H9 (cell line): ENCODE measurements around the gene SV2C. TPM values are rescaled to one million over a fixed set of nuclear protein-coding genes. Genes with fewer than 3 reads are reported as not detected.

Experiments used
- DNase-seq: peaks from one replicate; pipeline ENCODE4 v3.0.0-alpha.2; 2017
- H2AFZ ChIP-seq: one replicate; pipeline ENCODE4 v1.6.1; 2013; ENCODE audit warnings: mild to moderate bottlenecking, low read length, control low read depth, moderate library complexity
- H2AK5ac ChIP-seq: 2 replicates; pipeline ENCODE4 v1.6.1; 2013; ENCODE audit warnings: low read length, control low read depth, mixed read lengths; ENCODE audit not compliant: insufficient read length
- H2BK120ac ChIP-seq: one replicate; pipeline ENCODE4 v1.6.1; 2013; ENCODE audit warnings: low read depth, mild to moderate bottlenecking, low read length, control low read depth, inconsistent platforms; ENCODE audit not compliant: poor library complexity, severe bottlenecking
- H2BK12ac ChIP-seq: 2 replicates; pipeline ENCODE4 v1.6.1; 2013; ENCODE audit warnings: low read length, control low read depth, mixed read lengths, low read depth; ENCODE audit not compliant: insufficient read length
- H2BK15ac ChIP-seq: 2 replicates; pipeline ENCODE4 v1.6.1; 2013; ENCODE audit warnings: low read depth, low read length, control low read depth
- H2BK20ac ChIP-seq: one replicate; pipeline ENCODE4 v1.6.1; 2013; ENCODE audit warnings: low read depth, mild to moderate bottlenecking, low read length, control low read depth, inconsistent platforms; ENCODE audit not compliant: poor library complexity, severe bottlenecking
- H2BK5ac ChIP-seq: 2 replicates; pipeline ENCODE4 v1.6.1; 2013; ENCODE audit warnings: low read length, control low read depth, mixed read lengths; ENCODE audit not compliant: insufficient read length
- H3K14ac ChIP-seq: 2 replicates; pipeline ENCODE4 v1.6.1; 2013; ENCODE audit warnings: low read length, control low read depth; ENCODE audit not compliant: insufficient read depth
- H3K18ac ChIP-seq: 2 replicates; pipeline ENCODE4 v1.6.1; 2013; ENCODE audit warnings: low read depth, mild to moderate bottlenecking, mixed read lengths, low read length, control low read depth; ENCODE audit not compliant: insufficient read length
- H3K23ac ChIP-seq: 2 replicates; pipeline ENCODE4 v1.6.1; 2013; ENCODE audit warnings: low read length, control low read depth, mixed read lengths, low read depth; ENCODE audit not compliant: insufficient read length
- H3K23me2 ChIP-seq: 2 replicates; pipeline ENCODE4 v1.6.1; 2013; ENCODE audit warnings: low read depth, mild to moderate bottlenecking, mixed read lengths, low read length, control low read depth; ENCODE audit not compliant: insufficient read length, poor library complexity, severe bottlenecking
- H3K27ac ChIP-seq: 2 replicates; pipeline ENCODE4 v1.5.1; 2013; ENCODE audit warnings: low read length, control low read depth, mixed read lengths, low read depth; ENCODE audit not compliant: insufficient read length
- H3K27me3 ChIP-seq: 2 replicates; pipeline ENCODE4 v1.6.1; 2013; ENCODE audit warnings: low read length, control low read depth, inconsistent platforms; ENCODE audit not compliant: insufficient read depth
- H3K4ac ChIP-seq: 2 replicates; pipeline ENCODE4 v1.6.1; 2013; ENCODE audit warnings: low read depth, mild to moderate bottlenecking, control low read depth, inconsistent platforms, low read length, moderate library complexity
- H3K4me1 ChIP-seq: 2 replicates; pipeline ENCODE4 v1.6.1; 2013; ENCODE audit warnings: low read length, control low read depth, inconsistent platforms; ENCODE audit not compliant: insufficient read depth
- H3K4me2 ChIP-seq: 2 replicates; pipeline ENCODE4 v1.6.1; 2013; ENCODE audit warnings: low read length, control low read depth, mixed read lengths; ENCODE audit not compliant: insufficient read length, insufficient read depth
- H3K56ac ChIP-seq: 2 replicates; pipeline ENCODE4 v1.6.1; 2013; ENCODE audit warnings: low read depth, mild to moderate bottlenecking, mixed read lengths, low read length, control low read depth; ENCODE audit not compliant: insufficient read length
- H3K79me1 ChIP-seq: 2 replicates; pipeline ENCODE4 v1.6.1; 2013; ENCODE audit warnings: low read depth, mild to moderate bottlenecking, moderate library complexity, low read length, control low read depth, inconsistent platforms; ENCODE audit not compliant: insufficient read depth, poor library complexity, severe bottlenecking
- H3K79me2 ChIP-seq: 2 replicates; pipeline ENCODE4 v1.6.1; 2013; ENCODE audit warnings: low read length, control low read depth, inconsistent platforms; ENCODE audit not compliant: insufficient read depth
- H3K9ac ChIP-seq: 2 replicates; pipeline ENCODE4 v1.6.1; 2013; ENCODE audit warnings: low read length, control low read depth, mixed read lengths; ENCODE audit not compliant: insufficient read length; ENCODE audit errors: extremely low read depth
- H3K9me3 ChIP-seq: one replicate; pipeline ENCODE4 v1.6.1; 2013; ENCODE audit warnings: low read depth, low read length, inconsistent platforms; ENCODE audit not compliant: control insufficient read depth
- H3T11ph ChIP-seq: one replicate; pipeline ENCODE4 v1.6.1; 2013; ENCODE audit warnings: mild to moderate bottlenecking, low read length, control low read depth, inconsistent platforms
- H4K20me1 ChIP-seq: one replicate; pipeline ENCODE4 v1.6.1; 2013; ENCODE audit not compliant: control insufficient read depth, insufficient read length, insufficient read depth
- H4K5ac ChIP-seq: 2 replicates; pipeline ENCODE4 v1.6.1; 2013; ENCODE audit warnings: low read depth, mild to moderate bottlenecking, mixed read lengths, low read length, control low read depth; ENCODE audit not compliant: insufficient read length
- H4K8ac ChIP-seq: replicated peaks from 2 replicates; pipeline ENCODE4 v1.6.1; 2013; ENCODE audit warnings: low read length, control low read depth, mixed read lengths, low read depth; ENCODE audit not compliant: insufficient read length
- H4K91ac ChIP-seq: 2 replicates; pipeline ENCODE4 v1.6.1; 2013; ENCODE audit warnings: low read depth, mild to moderate bottlenecking, moderate library complexity, mixed read lengths, low read length, control low read depth; ENCODE audit not compliant: insufficient read length
- H3K27ac Mint-ChIP-seq, 3 experiments: 2 replicates in 2 of 3; 3 replicates in 1 of 3; pipeline ENCODE4 v1.8.0; 2020 to 2021; ENCODE audit warnings: mixed read lengths in 3 of 3, mild to moderate bottlenecking in 1 of 3, moderate library complexity in 1 of 3
- H3K27me3 Mint-ChIP-seq: 2 replicates; pipeline ENCODE4 v1.8.0; 2021; ENCODE audit warnings: low read depth, mild to moderate bottlenecking, moderate library complexity, mixed read lengths
- H3K36me3 Mint-ChIP-seq, 3 experiments: 2 replicates in 2 of 3; 3 replicates in 1 of 3; pipeline ENCODE4 v1.8.0; 2020 to 2021; ENCODE audit warnings: low read depth in 3 of 3, mixed read lengths in 3 of 3; ENCODE audit not compliant: insufficient read depth in 1 of 3
- H3K4me1 Mint-ChIP-seq, 2 experiments: 2 replicates each; pipeline ENCODE4 v1.8.0; 2020; ENCODE audit warnings: mixed read lengths in 2 of 2
- H3K4me3 Mint-ChIP-seq, 2 experiments: 2 replicates in 1 of 2; 3 replicates in 1 of 2; pipeline ENCODE4 v1.8.0; 2020 to 2021; ENCODE audit warnings: mild to moderate bottlenecking in 2 of 2, mixed read lengths in 2 of 2, moderate library complexity in 1 of 2
- H3K9me3 Mint-ChIP-seq, 2 experiments: 2 replicates in 1 of 2; 3 replicates in 1 of 2; pipeline ENCODE4 v1.8.0; 2020; ENCODE audit warnings: mild to moderate bottlenecking in 2 of 2, mixed read lengths in 2 of 2, moderate library complexity in 1 of 2
- CTCF ChIP-seq: fragments of 200-600 bp; sonication (generic); conservative IDR thresholded peaks from 3 replicates; pipeline ENCODE4 v1.8.0; 2021; ENCODE audit warnings: antibody characterized with exemption, mild to moderate bottlenecking
- WGBS: extraction: QIAGEN DNeasy Blood & Tissue Kit; methylation state at CpG from one replicate; pipeline ENCODE4 v1.1.7; 2013; ENCODE audit warnings: missing lambda C conversion rate, low lambda C conversion rate, mixed read lengths; ENCODE audit not compliant: insufficient read length; ENCODE audit errors: extremely low coverage; 5-methylcytosine and 5-hydroxymethylcytosine counted together
- total RNA-seq: library from RNA; stranded (reverse); gene quantifications from 2 replicates; pipeline ENCODE4 v1.2.1, GENCODE V29; 2021

SV2C gene
- total RNA-seq, 1 experiment from 2014 or later: 0.09 TPM

DNA sequence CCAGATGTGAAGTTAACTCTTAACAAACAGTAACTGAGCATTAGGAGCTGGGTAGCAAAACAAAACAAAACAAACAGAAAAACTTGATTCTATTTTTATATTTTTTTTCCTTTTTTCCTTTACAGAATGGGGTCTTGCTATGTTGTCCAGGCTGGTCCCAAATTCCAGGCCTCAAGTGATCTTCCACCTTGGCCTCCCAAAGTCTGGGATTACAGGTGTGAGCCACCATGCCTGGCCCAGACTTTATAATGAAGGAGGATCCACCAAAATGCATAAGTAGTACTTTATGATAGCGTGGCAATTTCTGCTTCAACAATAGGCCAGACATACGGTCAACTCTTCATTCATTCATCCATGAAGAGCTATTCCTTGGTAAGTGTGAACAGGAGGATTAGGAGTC, 314.0 kb downstream of the SV2C start:
- H3K9me3 ChIP-seq: no peaks in the 10 kb centered on the region
- no peak overlapping the region for H3K56ac ChIP-seq
- H2BK15ac ChIP-seq: no peak overlapping the region
- no peak overlapping the region for H2BK20ac ChIP-seq
- H2BK120ac ChIP-seq: no peak overlapping the region
- no peak overlapping the region for H3K4me3 Mint-ChIP-seq
- H3K4ac ChIP-seq: no peak overlapping the region
- H3K79me1 ChIP-seq: no peaks in the 10 kb centered on the region
- no peak for DNase-seq
- no peak overlapping the region for H2AK5ac ChIP-seq
- no peaks in the 10 kb centered on the region for H3K36me3 Mint-ChIP-seq
- no CpG with 5 or more reads among the region's 2 CpGs for WGBS
- H3K9ac ChIP-seq: no peak overlapping the region
- peaks cover 12% of the 10 kb centered on the region for H3K27me3 Mint-ChIP-seq
- H2BK12ac ChIP-seq: no peak overlapping the region
- peaks cover 3% of the 10 kb centered on the region; the same call in 1 of the 2 replicates for H3K4me1 ChIP-seq
- H3K14ac ChIP-seq: no peak overlapping the region
- H2BK5ac ChIP-seq: no peak overlapping the region
- no peak overlapping the region for H3K27ac ChIP-seq
- peaks cover 18 to 24% of the 10 kb centered on the region in 2 experiments for H3K4me1 Mint-ChIP-seq
- H3K27ac Mint-ChIP-seq: no peak overlapping the region
- H3K27me3 ChIP-seq: no peaks in the 10 kb centered on the region
- no peak overlapping the region for H3K18ac ChIP-seq
- H4K91ac ChIP-seq: no peak overlapping the region
- no peak overlapping the region for H4K8ac ChIP-seq
- TF ChIP-seq CTCF: no peak
- no peak overlapping the region for H3K23ac ChIP-seq
- H4K5ac ChIP-seq: no peak overlapping the region
- no peaks in the 10 kb centered on the region for H3K9me3 Mint-ChIP-seq
- H3K4me2 ChIP-seq: no peak overlapping the region
- H3T11ph ChIP-seq: no peak overlapping the region
- no peaks in the 10 kb centered on the region for H3K79me2 ChIP-seq
- H4K20me1 ChIP-seq: no peaks in the 10 kb centered on the region
- H2AFZ ChIP-seq: no peak overlapping the region
- peaks cover under 1% of the 10 kb centered on the region for H3K23me2 ChIP-seq
